Keratinocyte (primary cell): Measurements from ENCODE around the gene ARSI. TPM values are rescaled to one million over a fixed set of nuclear protein-coding genes. Genes with fewer than 3 reads are reported as not detected.
A peak's percentile ranks its signal among the peaks of the same experiment; 100 is the strongest.

Source experiments
- DNase-seq: peaks from one replicate; pipeline ENCODE4 v3.0.0-alpha.2; 2011; ENCODE audit warnings: low read depth, missing footprints, low spot score
- FAIRE-seq: peaks from 2 replicates; lab custom pipeline; 2011; peaks lifted over from hg19 to GRCh38; lab: Jason Lieb, UNC
- H2AFZ ChIP-seq: 2 replicates; pipeline ENCODE4 v1.6.0; 2012; ENCODE audit warnings: low read length, control low read depth, inconsistent platforms; ENCODE audit not compliant: control insufficient read depth
- H3K27ac ChIP-seq: 2 replicates; pipeline ENCODE4 v1.5.1; 2011; ENCODE audit warnings: low read length; ENCODE audit not compliant: control insufficient read depth, insufficient read depth
- H3K27me3 ChIP-seq: 3 replicates; pipeline ENCODE4 v1.6.0; 2011; ENCODE audit warnings: low read length; ENCODE audit not compliant: control insufficient read depth, insufficient read depth; ENCODE audit errors: extremely low read depth
- H3K36me3 ChIP-seq, 2 experiments: 2 replicates in 1 of 2; 3 replicates in 1 of 2; pipeline ENCODE4 v1.5.1; 2011; ENCODE audit warnings: low read length in 2 of 2, mild to moderate bottlenecking in 1 of 2; ENCODE audit not compliant: control insufficient read depth in 2 of 2, insufficient read depth in 2 of 2; ENCODE audit errors: extremely low read depth in 1 of 2
- H3K4me1 ChIP-seq: 3 replicates; pipeline ENCODE4 v1.5.1; 2011; ENCODE audit warnings: low read length; ENCODE audit not compliant: control insufficient read depth, insufficient read depth; ENCODE audit errors: extremely low read depth
- H3K4me2 ChIP-seq: 3 replicates; pipeline ENCODE4 v1.6.0; 2011; ENCODE audit warnings: low read depth, low read length; ENCODE audit not compliant: control insufficient read depth, insufficient read depth; ENCODE audit errors: extremely low read depth
- H3K4me3 ChIP-seq, 3 experiments: fragments of 200-600 bp in 1 of 3; sonication (generic) in 1 of 3; 2 replicates in 2 of 3; 3 replicates in 1 of 3; pipeline ENCODE4 v1.5.1; 2011 to 2016; ENCODE audit warnings: low read length in 3 of 3, mild to moderate bottlenecking in 3 of 3, control low read depth in 2 of 3, inconsistent platforms in 1 of 3, low read depth in 1 of 3, mixed read lengths in 1 of 3, mixed run types in 1 of 3, moderate library complexity in 1 of 3; ENCODE audit not compliant: control insufficient read depth in 2 of 3, insufficient read depth in 2 of 3; ENCODE audit errors: extremely low read depth in 1 of 3
- H3K79me2 ChIP-seq: 2 replicates; pipeline ENCODE4 v1.6.0; 2012; ENCODE audit warnings: low read length; ENCODE audit not compliant: control insufficient read depth, insufficient read depth
- H3K9ac ChIP-seq: 3 replicates; pipeline ENCODE4 v1.6.0; 2011; ENCODE audit warnings: low read length; ENCODE audit not compliant: control insufficient read depth, insufficient read depth; ENCODE audit errors: extremely low read depth
- H3K9me1 ChIP-seq: 3 replicates; pipeline ENCODE4 v1.6.0; 2011; ENCODE audit warnings: low read length; ENCODE audit not compliant: control insufficient read depth, insufficient read depth; ENCODE audit errors: extremely low read depth
- H3K9me3 ChIP-seq: 2 replicates; pipeline ENCODE4 v1.5.1; 2012; ENCODE audit warnings: low read depth, low read length; ENCODE audit not compliant: control insufficient read depth
- H4K20me1 ChIP-seq: 3 replicates; pipeline ENCODE4 v1.6.0; 2011; ENCODE audit warnings: low read length; ENCODE audit not compliant: control insufficient read depth, insufficient read depth; ENCODE audit errors: extremely low read depth
- EZH2 ChIP-seq: IDR thresholded peaks from one replicate; pipeline ENCODE4 v1.6.1; 2012; ENCODE audit warnings: inconsistent platforms, mild to moderate bottlenecking, low read length, moderate library complexity
- dilution Hi-C: fragments of 300-500 bp; cut with MboI; formaldehyde crosslinking; loops from one replicate; pipeline ENCODE4 v1.7.0; 2020; ENCODE audit warnings: low sequenced_read_pairs; ENCODE audit not compliant: extremely low pct_ligation_motif_present
- polyA plus RNA-seq, 5 experiments: library from polyadenylated mRNA; depleted of rRNA in 3 of 5; stranded (reverse) in 3 of 5; stranded (forward) in 1 of 5; unstranded in 1 of 5; fragments of >200 nt; gene quantifications; 1 replicate in 1 of 5; 2 replicates in 3 of 5; 3 replicates in 1 of 5; pipeline versions ENCODE4 v1.2.1 to v1.2.3, GENCODE V29; 2011 to 2012; ENCODE audit warnings: missing spikeins in 2 of 5, low read depth in 1 of 5, low replicate concordance in 1 of 5
- TF ChIP-seq, protein P1 (sequence below), 3 experiments: IDR thresholded peaks in 1 of 3; conservative IDR thresholded peaks in 1 of 3; optimal IDR thresholded peaks in 1 of 3; 2 replicates in 2 of 3; 3 replicates in 1 of 3; pipeline versions ENCODE3 to v1.5.1; 2011; ENCODE audit warnings: low read length in 3 of 3, mild to moderate bottlenecking in 3 of 3, moderate library complexity in 2 of 3, control low read depth in 1 of 3, inconsistent platforms in 1 of 3; ENCODE audit not compliant: insufficient read depth in 2 of 3; ENCODE audit errors: extremely low read depth in 1 of 3

ARSI gene
- polyA plus RNA-seq, 1 donor (not counting 4 experiments of a cell fraction or from before 2014, with no cell fraction given): 1.7 TPM

DNA sequence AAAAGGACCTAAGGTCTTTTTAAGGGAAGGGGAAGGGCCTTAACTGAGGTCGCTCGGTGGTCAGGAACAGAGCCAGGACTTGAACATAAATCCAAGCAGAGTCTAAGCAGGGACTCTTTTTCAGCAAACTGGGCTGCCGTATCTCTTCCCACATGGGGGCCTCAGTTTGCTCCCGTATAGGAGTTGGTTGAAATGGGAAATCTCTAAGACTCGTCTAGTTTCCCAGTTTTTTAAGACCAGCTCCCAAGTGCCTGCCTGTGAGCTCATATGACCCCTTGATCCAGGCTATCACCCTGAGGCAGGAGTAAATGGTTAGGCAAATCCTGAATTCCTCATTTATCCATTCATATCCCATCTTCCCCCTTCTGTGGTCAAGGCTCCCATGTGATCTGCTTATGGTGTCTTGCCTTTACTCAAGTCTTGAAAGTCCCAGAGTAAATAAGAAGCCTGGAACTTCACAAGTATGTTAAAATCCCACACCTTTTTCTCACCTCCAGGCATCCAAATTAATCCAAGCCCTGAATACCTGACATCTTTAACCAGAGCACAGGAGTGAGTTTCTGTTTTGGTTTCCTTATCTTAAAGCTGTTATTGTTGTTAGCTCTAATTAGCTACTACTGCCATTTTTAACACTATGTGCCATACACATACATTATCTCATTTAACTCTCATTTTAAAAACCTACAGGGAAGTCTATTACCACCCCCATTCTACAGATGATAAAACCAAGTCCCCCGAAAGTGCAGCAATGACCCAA, 3.0 kb downstream of the ARSI start:
- H2AFZ ChIP-seq: no peak overlapping the region
- H3K27me3 ChIP-seq: no peaks in the 10 kb centered on the region
- H3K4me2 ChIP-seq: peak overlapping the region; percentile 53
- H3K79me2 ChIP-seq: no peaks in the 10 kb centered on the region
- peaks cover 10% of the 10 kb centered on the region for H3K9me1 ChIP-seq
- no peak overlapping the region for H3K4me3 ChIP-seq
- no peak for FAIRE-seq
- no peaks in the 10 kb centered on the region for H3K9me3 ChIP-seq
- peak overlapping the region; percentile 50 for H3K9ac ChIP-seq
- no peaks in the 10 kb centered on the region for H4K20me1 ChIP-seq
- peak overlapping the region; percentile 89 for H3K27ac ChIP-seq
- H3K4me1 ChIP-seq: peaks cover 58% of the 10 kb centered on the region
- no peak for TF ChIP-seq EZH2
- TF ChIP-seq, protein P1, sequence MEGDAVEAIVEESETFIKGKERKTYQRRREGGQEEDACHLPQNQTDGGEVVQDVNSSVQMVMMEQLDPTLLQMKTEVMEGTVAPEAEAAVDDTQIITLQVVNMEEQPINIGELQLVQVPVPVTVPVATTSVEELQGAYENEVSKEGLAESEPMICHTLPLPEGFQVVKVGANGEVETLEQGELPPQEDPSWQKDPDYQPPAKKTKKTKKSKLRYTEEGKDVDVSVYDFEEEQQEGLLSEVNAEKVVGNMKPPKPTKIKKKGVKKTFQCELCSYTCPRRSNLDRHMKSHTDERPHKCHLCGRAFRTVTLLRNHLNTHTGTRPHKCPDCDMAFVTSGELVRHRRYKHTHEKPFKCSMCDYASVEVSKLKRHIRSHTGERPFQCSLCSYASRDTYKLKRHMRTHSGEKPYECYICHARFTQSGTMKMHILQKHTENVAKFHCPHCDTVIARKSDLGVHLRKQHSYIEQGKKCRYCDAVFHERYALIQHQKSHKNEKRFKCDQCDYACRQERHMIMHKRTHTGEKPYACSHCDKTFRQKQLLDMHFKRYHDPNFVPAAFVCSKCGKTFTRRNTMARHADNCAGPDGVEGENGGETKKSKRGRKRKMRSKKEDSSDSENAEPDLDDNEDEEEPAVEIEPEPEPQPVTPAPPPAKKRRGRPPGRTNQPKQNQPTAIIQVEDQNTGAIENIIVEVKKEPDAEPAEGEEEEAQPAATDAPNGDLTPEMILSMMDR (optimal IDR thresholded peaks at IDR 0.05 in 1 of 3, IDR thresholded peaks at IDR 0.05 in 1 of 3, conservative IDR thresholded peaks at IDR 0.05 in 1 of 3; ENCODE audit: extremely low read depth in 1 of 3, insufficient read depth in 2 of 3, low read length in 3 of 3): no peak
- dilution Hi-C loops: no loop called here
- H3K36me3 ChIP-seq: no peaks in the 10 kb centered on the region
- no peak for DNase-seq

DNA sequence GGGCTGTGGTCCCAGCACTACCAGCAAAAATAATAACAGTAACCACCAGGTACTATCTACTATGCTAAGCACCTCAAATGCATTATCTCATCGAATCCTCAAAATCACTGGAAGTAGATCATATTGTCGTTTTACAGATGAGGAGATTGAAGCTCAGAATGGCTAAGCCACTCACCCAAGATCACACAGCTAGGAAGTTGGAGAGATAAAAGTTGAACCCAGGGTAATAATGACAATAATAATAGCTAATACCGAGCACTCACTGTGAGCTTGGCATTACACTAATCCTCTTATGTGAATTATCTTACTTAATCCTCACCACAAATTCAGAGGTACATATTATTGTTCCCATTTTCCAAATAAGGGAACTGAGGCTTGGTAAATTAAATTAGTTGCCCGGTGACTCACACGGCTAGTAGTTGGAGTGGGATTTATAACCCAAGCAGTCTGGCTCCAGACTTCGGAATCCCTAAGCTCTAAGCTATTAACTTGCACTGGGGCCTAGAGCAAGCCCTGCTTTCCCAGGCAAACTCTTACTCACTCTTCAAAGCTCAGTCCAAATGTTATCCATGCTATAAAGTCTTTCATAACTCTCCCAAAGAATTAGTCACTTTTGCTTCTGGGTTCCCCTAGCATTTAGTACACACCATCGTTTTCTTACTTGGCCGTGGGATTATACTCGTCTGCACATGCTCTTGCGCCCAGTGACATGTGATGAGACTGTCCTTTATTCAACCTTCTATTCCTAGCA, 3.8 kb downstream of the ARSI start:
- H3K4me3 ChIP-seq: no peak overlapping the region
- no peak for TF ChIP-seq EZH2
- TF ChIP-seq, protein P1 (optimal IDR thresholded peaks at IDR 0.05 in 1 of 3, IDR thresholded peaks at IDR 0.05 in 1 of 3, conservative IDR thresholded peaks at IDR 0.05 in 1 of 3; ENCODE audit: extremely low read depth in 1 of 3, insufficient read depth in 2 of 3, low read length in 3 of 3): no peak
- no peaks in the 10 kb centered on the region for H4K20me1 ChIP-seq
- no peaks in the 10 kb centered on the region for H3K36me3 ChIP-seq
- H3K9me1 ChIP-seq: peaks cover 10% of the 10 kb centered on the region
- H3K27ac ChIP-seq: peak overlapping the region; percentile 89
- no peaks in the 10 kb centered on the region for H3K9me3 ChIP-seq
- DNase-seq (peak; percentile 71), FAIRE-seq (peak; percentile 87)
- peak overlapping the region; percentile 51 for H3K9ac ChIP-seq
- H2AFZ ChIP-seq: no peak overlapping the region
- H3K79me2 ChIP-seq: no peaks in the 10 kb centered on the region
- H3K4me2 ChIP-seq: peak overlapping the region; percentile 65
- dilution Hi-C loops: no loop called here
- no peaks in the 10 kb centered on the region for H3K27me3 ChIP-seq
- H3K4me1 ChIP-seq: peaks cover 67% of the 10 kb centered on the region
